OCI-LY1 (cell line): ENCODE results near the gene RIPK4.

ENCODE experiments used
- CTCF ChIP-seq: fragments of 200-600 bp; sonication (generic), shearing (Covaris generic); IDR thresholded peaks from 2 replicates; pipeline ENCODE4 v1.5.1; 2017; ENCODE audit warnings: mild to moderate bottlenecking, antibody characterized with exemption, low read length, moderate library complexity, mixed read lengths
- EZH2 ChIP-seq: fragments of 200-600 bp; sonication (generic), shearing (Covaris generic); IDR thresholded peaks from 2 replicates; pipeline ENCODE4 v1.8.0; 2017; ENCODE audit warnings: borderline replicate concordance, mixed run types, mild to moderate bottlenecking, antibody characterized with exemption, low read length, moderate library complexity, mixed read lengths

GRCh38 chr21:41726058-41726558, 40.7 kb downstream of the RIPK4 start:
- TF ChIP-seq CTCF (no peak), EZH2 (no peak)
